Esophagus squamous epithelium (tissue), 5 donors: Measurements from ENCODE around the gene WDR46. TPM values are rescaled to one million over a fixed set of nuclear protein-coding genes. Genes with fewer than 3 reads are reported as not detected.

Experiments
- DNase-seq: peaks from one replicate; lab custom pipeline; 2025; lab: John Stamatoyannopoulos, UW
- H3K27ac ChIP-seq, 4 donors: fragments of 200-600 bp; sonication (generic); one replicate each; pipeline ENCODE4 v1.5.1; 2016 to 2019; ENCODE audit warnings: mild to moderate bottlenecking in 1 of 4
- H3K27me3 ChIP-seq, 4 donors: fragments of 200-600 bp; sonication (generic); 1 replicate in 3 of 4; 2 replicates in 1 of 4; pipeline versions ENCODE4 v1.5.1 to v1.6.0; 2017 to 2021; ENCODE audit warnings: antibody characterized with exemption in 1 of 4
- H3K36me3 ChIP-seq, 3 donors: fragments of 200-600 bp; sonication (generic); one replicate each; pipeline ENCODE4 v1.5.1; 2016 to 2019
- H3K4me1 ChIP-seq, 3 donors: fragments of 200-600 bp; sonication (generic); one replicate each; pipeline ENCODE4 v1.5.1; 2017 to 2019
- H3K4me3 ChIP-seq, 4 donors: fragments of 200-600 bp; sonication (generic); 1 replicate in 3 of 4; 2 replicates in 1 of 4; pipeline ENCODE4 v1.5.1; 2016 to 2019; ENCODE audit warnings: mild to moderate bottlenecking in 2 of 4, moderate library complexity in 1 of 4
- H3K9me3 ChIP-seq, 3 donors: fragments of 200-600 bp; sonication (generic); one replicate each; pipeline ENCODE4 v1.5.1; 2016 to 2019
- POLR2A ChIP-seq, 4 donors: fragments of 450-650 bp; IDR thresholded peaks; one replicate each; pipeline ENCODE4 v1.6.1; 2017; ENCODE audit warnings: antibody characterized with exemption in 4 of 4, mild to moderate bottlenecking in 4 of 4, moderate library complexity in 3 of 4
- WGBS, 2 donors: methylation state at CpG; one replicate each; pipeline ENCODE4 v1.1.5; 2018; 5-methylcytosine and 5-hydroxymethylcytosine counted together
- intact Hi-C: fragments of 100-400 bp; cut with DNase I; formaldehyde crosslinking; loops from one replicate; pipeline ENCODE4 v1.15.0; 2022
- total RNA-seq, 4 donors: library from RNA; depleted of rRNA; stranded (reverse); fragments of >200 nt; gene quantifications; one replicate each; pipeline ENCODE4 v1.1.0, GENCODE V29; 2016
- TF ChIP-seq, protein P1 (sequence below), 6 experiments: fragments of 450-650 bp in 4 of 6; fragments of 200-600 bp in 2 of 6; sonication (generic) in 2 of 6; IDR thresholded peaks; one replicate each; pipeline ENCODE4 v1.5.1; 2016 to 2019; ENCODE audit warnings: antibody characterized with exemption in 6 of 6, mild to moderate bottlenecking in 4 of 6, moderate library complexity in 4 of 6
- donor health status: DM: yes; HTN: yes; CAD: no.

Gene WDR46
- total RNA-seq, 4 donors from 2014 or later, result 30.0 to 62.3 (median 55.6) TPM

DNA sequence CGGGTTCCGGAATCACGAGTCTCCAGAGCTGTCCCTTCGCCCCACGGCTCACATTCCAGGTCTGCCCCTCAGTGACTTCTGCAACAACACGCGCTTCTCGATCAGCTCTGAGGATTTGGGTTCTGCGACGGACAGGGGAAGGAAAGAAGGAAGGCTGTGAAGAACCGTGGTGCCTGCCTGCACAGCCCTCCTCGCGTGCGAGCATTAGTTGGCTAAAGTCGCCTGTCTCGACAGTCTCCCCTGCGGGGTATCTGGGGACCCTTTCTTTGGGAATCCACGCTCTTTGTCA is 40.5 kb downstream of the WDR46 start:
- peak; percentile 60 for DNase-seq
- intact Hi-C loops, result loop anchor here (5.0 kb wide), 2 partner anchors 86 to 126 kb away; no protein-coding TSS in a partner anchor
- Histone ChIP-seq H3K9me3 (no peaks in the 10 kb centered on the region), H3K4me3 (peak overlapping the region; percentile 38 to 74 (median 64)), H3K27me3 (peaks cover 0 to 3% (median 0%) of the 10 kb centered on the region in 4 donors), H3K27ac (peak overlapping the region; percentile 92 to 99 (median 98)), H3K36me3 (peaks cover 0 to 19% (median 0%) of the 10 kb centered on the region in 3 donors), H3K4me1 (peaks cover 13 to 32% (median 23%) of the 10 kb centered on the region in 3 donors)
- TF ChIP-seq, protein P1, sequence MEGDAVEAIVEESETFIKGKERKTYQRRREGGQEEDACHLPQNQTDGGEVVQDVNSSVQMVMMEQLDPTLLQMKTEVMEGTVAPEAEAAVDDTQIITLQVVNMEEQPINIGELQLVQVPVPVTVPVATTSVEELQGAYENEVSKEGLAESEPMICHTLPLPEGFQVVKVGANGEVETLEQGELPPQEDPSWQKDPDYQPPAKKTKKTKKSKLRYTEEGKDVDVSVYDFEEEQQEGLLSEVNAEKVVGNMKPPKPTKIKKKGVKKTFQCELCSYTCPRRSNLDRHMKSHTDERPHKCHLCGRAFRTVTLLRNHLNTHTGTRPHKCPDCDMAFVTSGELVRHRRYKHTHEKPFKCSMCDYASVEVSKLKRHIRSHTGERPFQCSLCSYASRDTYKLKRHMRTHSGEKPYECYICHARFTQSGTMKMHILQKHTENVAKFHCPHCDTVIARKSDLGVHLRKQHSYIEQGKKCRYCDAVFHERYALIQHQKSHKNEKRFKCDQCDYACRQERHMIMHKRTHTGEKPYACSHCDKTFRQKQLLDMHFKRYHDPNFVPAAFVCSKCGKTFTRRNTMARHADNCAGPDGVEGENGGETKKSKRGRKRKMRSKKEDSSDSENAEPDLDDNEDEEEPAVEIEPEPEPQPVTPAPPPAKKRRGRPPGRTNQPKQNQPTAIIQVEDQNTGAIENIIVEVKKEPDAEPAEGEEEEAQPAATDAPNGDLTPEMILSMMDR (IDR thresholded peaks at IDR 0.05), result peak in 1 of 6 experiments; percentile 7
- no peak for TF ChIP-seq POLR2A (IDR thresholded peaks at IDR 0.05)
- WGBS, 2 donors, result 0% methylated on average over 10 to 18 of the region's 18 CpGs

DNA sequence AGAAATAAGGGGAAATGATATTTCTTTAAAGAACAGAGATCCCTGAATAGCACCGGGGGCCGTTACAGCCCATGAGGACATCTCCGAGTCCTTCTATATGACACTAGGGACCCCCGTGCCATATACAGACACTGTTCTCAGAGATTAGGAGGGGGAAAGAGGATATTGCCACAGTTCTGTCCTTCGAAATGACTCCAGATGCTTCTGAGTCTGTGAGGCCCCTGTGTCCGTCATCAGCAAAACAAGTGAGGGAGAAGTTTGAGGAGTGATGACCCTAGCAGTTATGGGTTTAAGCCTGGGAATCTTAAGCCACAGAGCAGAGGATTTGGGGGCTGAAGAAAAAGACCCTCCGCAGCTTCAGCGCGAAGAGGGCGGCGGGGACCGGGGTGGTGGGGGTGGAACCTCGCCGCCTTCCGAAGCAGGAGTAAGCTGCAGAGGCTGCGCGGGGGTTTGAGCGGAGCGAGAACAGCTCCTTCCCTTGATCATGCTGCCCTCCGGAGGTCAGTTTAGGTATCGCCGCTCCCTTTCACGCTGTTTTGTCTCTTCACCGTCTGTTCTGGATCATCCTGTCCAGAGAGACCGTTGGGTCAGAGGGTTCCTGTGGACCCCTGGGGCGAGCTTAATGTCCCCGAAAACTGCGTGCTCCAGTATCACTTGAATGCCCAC is 40.9 kb downstream of the WDR46 start:
- WGBS, 2 donors, result 3 to 4% methylated on average over 22 to 26 of the region's 28 CpGs
- TF ChIP-seq, protein P1 (IDR thresholded peaks at IDR 0.05), result peak; percentile 81 to 98 (median 94)
- no peak for TF ChIP-seq POLR2A (IDR thresholded peaks at IDR 0.05)
- no peaks in the 10 kb centered on the region for H3K9me3 ChIP-seq

DNA sequence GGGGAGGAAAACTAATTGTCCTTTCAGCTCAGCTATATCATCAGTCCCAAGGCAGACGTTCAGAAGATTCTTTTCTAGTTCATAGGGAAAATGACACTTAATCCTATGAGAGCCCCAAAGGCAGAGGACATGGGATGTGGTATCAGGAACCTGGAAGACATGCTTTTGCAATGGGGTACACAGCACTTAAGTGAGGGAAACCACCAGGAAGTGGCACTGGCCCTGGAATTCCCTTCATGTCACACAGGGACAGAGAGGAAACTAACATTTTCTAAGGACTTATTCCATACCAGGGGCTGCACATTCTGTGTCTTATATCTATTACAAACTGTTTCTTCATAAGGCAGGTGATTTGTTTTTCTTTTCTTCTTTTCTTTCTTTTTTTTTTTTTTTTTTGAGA is 45.6 kb downstream of the WDR46 start:
- intact Hi-C loops, result no loop called here
- no peaks in the 10 kb centered on the region for H3K9me3 ChIP-seq
- TF ChIP-seq, protein P1 (IDR thresholded peaks at IDR 0.05), result no peak
- no peak for TF ChIP-seq POLR2A (IDR thresholded peaks at IDR 0.05)
- H3K36me3 ChIP-seq, result no peaks in the 10 kb centered on the region
- DNase-seq, result no peak
- H3K4me3 ChIP-seq, result no peak overlapping the region
- peaks cover 0 to 10% (median 6%) of the 10 kb centered on the region in 3 donors for H3K4me1 ChIP-seq
- H3K27me3 ChIP-seq, result peaks cover 0 to 34% (median 0%) of the 10 kb centered on the region in 4 donors
- H3K27ac ChIP-seq, result no peak overlapping the region
- 28 to 46% methylated on average over 1 of the region's 1 CpG for WGBS, 2 donors

More for the DNA sequence above, 40.9 kb downstream of the WDR46 start:
- DNase-seq, result peak; percentile 60
- intact Hi-C loops, result loop anchor here (5.0 kb wide), 2 partner anchors 86 to 126 kb away; no protein-coding TSS in a partner anchor
- peaks cover 13 to 32% (median 23%) of the 10 kb centered on the region in 3 donors for H3K4me1 ChIP-seq
- peaks cover 0 to 3% (median 0%) of the 10 kb centered on the region in 4 donors for H3K27me3 ChIP-seq
- peak overlapping the region; percentile 92 to 99 (median 98) for H3K27ac ChIP-seq
- H3K36me3 ChIP-seq, result peaks cover 0 to 19% (median 0%) of the 10 kb centered on the region in 3 donors
- peak overlapping the region; percentile 38 to 74 (median 64) for H3K4me3 ChIP-seq

DNA sequence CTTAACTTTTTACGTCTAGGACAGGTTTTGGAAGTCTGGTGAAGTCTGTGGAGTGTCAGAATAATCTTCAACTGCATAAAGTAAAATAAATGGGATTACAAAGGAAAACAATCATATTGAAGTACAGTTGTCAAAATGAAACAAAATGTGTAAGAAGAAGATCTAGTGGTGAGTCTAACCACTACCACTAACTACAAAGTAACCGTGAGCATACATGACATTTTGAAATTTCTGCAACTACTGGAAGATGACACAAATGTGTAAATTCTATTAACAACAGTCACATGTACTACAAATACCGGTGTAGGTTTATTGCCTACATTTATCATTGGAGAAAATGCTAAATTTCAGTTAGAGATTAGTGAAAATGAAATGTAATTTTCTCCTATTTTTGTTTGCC is 47.1 kb downstream of the WDR46 start:
- DNase-seq, result no peak
- Histone ChIP-seq H3K9me3 (no peaks in the 10 kb centered on the region), H3K36me3 (no peaks in the 10 kb centered on the region), H3K27ac (no peak overlapping the region), H3K27me3 (peaks cover 0 to 47% (median 0%) of the 10 kb centered on the region in 4 donors), H3K4me3 (no peak overlapping the region), H3K4me1 (no peaks in the 10 kb centered on the region)
- intact Hi-C loops, result no loop called here
- 43 to 49% methylated on average over 3 of the region's 3 CpGs for WGBS, 2 donors
- TF ChIP-seq, protein P1 (IDR thresholded peaks at IDR 0.05), result no peak
- TF ChIP-seq POLR2A (IDR thresholded peaks at IDR 0.05), result no peak

DNA sequence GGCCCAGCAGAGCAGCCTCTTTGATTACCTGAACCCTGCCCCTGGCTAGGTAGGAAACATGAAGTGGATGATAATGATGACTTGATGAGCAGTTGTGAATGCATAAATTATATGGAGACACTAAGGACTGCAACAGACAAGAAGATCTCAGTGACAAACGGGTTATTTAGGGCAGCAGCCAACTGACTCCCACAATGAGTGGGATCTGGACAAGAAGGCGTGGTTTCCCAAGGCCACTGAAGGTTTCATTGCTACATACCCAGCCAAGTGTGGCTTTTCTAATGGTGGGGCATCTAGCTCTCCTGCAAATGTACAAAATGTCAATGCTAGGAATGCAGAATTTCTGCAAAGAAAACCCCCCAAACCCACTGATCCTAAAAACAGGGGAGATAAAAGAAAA is 51.3 kb downstream of the WDR46 start:
- H3K4me3 ChIP-seq, result no peak overlapping the region
- TF ChIP-seq, protein P1 (IDR thresholded peaks at IDR 0.05), result no peak
- TF ChIP-seq POLR2A (IDR thresholded peaks at IDR 0.05), result no peak
- H3K9me3 ChIP-seq, result no peaks in the 10 kb centered on the region
- H3K27ac ChIP-seq, result no peak overlapping the region
- intact Hi-C loops, result loop anchor here (10.0 kb wide), 1 partner anchor 233 kb away; the partner anchor contains the start of gene HLA-DOA
- peaks cover 0 to 75% (median 3%) of the 10 kb centered on the region in 4 donors for H3K27me3 ChIP-seq
- DNase-seq, result no peak
- H3K36me3 ChIP-seq, result no peaks in the 10 kb centered on the region
- 53 to 58% methylated on average over 2 of the region's 2 CpGs for WGBS, 2 donors
- H3K4me1 ChIP-seq, result no peaks in the 10 kb centered on the region
